ENCODE data around the gene PSEN2. TPM values are rescaled to one million over a fixed set of nuclear protein-coding genes. Genes with fewer than 3 reads are reported as not detected.

Gene PSEN2
- polyA plus RNA-seq, 4 donors = 8.9 to 20.3 (median 17.3) TPM

- DNase-seq (ENCODE audit: low read depth in 4 of 4, low spot score in 3 of 4) = no peak
Measured at GRCh38 chr1:226884966-226885820, 14.8 kb downstream of the PSEN2 start.

DNA sequence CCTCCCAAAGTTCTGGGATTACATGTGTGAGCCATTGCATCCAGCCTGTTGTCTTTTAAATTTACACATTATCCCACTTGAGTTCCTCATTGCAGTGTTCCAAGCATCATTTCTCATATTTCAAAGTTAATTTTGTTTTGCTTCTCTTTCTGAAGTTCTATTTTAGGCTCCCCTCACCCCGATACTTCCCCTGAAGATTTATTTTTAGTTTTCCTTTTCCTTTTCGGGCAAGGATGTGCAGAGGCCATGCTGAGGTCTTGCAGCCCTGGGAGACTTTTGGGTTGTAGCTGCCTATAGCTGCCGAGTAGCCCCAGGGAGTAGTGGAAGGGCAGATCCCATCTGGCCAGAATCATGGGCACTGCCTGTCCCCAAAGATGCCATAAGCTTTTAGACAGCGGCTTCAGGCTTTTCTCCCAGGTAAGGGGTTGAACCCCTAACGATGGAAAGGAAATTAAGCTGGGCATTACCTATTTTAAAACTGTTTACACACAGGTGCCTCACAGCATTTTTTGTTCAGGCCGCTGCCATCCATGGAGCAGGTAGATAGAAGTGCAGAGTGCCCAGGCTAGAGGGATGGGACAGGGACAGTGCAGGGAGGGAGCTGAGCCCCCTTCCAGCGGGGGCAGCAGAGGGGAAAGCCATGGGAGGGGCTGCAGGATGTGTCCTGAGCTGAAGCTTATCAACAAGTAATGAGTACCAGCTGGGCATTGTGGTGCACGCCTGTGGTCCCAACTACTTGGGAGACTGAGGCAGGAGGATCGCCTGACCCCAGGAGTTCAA lies 15.9 kb downstream of the PSEN2 start:
- no peak for DNase-seq (ENCODE audit: low read depth in 4 of 4, low spot score in 3 of 4)

GRCh38 chr1:226887006-226887405 lies 16.6 kb downstream of the PSEN2 start:
- no peak for DNase-seq (ENCODE audit: low read depth in 4 of 4, low spot score in 3 of 4)

- DNase-seq (ENCODE audit: low read depth in 4 of 4, low spot score in 3 of 4) = no peak
Measured at GRCh38 chr1:226888021-226888420, 17.6 kb downstream of the PSEN2 start.

- no peak for DNase-seq (ENCODE audit: low read depth in 4 of 4, low spot score in 3 of 4)
Measured at GRCh38 chr1:226888816-226889215, 18.4 kb downstream of the PSEN2 start.

GRCh38 chr1:226889616-226890330 lies 19.4 kb downstream of the PSEN2 start:
- no peak for DNase-seq (ENCODE audit: low read depth in 4 of 4, low spot score in 3 of 4)

DNA sequence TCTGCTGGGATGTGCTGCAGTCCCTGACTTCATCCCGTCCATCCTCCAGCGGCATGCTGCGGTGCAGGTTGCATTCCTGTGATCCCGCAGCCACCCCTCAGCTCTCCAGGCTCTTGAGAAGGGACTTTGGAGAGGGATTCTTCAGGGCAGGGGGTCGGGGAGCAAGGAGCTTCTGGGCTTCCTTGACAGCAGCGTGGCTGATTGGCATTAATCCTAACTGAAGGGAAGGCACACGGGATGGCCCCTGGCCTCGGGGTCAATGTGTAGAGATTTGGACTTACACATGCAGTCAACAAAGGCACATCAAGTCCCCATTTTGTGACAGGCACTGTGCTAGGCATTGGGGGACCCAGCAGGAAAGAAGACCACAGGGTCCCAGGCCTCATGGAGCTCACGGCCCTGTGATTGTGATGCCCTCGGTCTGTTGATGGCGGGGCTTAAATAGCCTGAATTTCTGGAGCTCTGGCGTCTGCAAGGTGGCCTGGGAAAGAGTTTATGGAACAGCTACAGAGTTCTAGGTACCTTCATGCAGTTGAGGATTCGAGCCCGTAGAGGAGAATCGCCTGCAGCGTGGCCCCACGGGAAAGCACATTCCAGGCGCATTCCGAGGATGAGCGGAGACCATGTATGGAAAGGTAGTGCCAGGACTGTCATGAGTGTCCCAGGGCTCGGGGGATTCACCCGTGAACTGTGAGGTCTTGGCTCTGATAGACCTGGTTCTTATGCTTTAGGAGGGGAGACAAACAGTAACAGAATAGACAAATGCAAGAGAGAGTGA lies 20.1 kb downstream of the PSEN2 start:
- DNase-seq (ENCODE audit: low read depth in 4 of 4, low spot score in 3 of 4) = no peak

- DNase-seq (ENCODE audit: low read depth in 4 of 4, low spot score in 3 of 4) = no peak
Measured at GRCh38 chr1:226891346-226891745, 20.9 kb downstream of the PSEN2 start.

GRCh38 chr1:226891846-226892523 lies 21.6 kb downstream of the PSEN2 start:
- no peak for DNase-seq (ENCODE audit: low read depth in 4 of 4, low spot score in 3 of 4)

- DNase-seq (ENCODE audit: low read depth in 4 of 4, low spot score in 3 of 4) = no peak
Measured at GRCh38 chr1:226892524-226892875, 22.1 kb downstream of the PSEN2 start.

DNA sequence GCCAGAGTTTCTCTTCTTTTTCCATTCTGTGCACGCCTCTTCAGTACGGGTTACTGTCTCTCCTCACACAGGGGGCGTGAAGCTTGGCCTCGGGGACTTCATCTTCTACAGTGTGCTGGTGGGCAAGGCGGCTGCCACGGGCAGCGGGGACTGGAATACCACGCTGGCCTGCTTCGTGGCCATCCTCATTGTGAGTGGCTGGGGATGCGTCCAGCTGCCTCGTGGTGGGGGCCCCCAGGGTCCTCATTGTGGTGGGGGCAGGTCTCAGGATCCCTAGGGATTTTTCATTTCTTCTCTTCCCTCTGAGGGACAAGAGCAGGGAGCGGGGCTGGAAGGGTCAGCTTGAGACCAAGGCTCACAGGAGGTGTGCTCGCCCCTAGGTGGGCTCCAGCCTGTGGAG lies 23.5 kb downstream of the PSEN2 start:
- DNase-seq (ENCODE audit: low read depth in 4 of 4, low spot score in 3 of 4) = no peak

GRCh38 chr1:226894826-226895225 lies 24.4 kb downstream of the PSEN2 start:
- no peak for DNase-seq (ENCODE audit: low read depth in 4 of 4, low spot score in 3 of 4)

GRCh38 chr1:226895644-226896043 lies 25.2 kb downstream of the PSEN2 start:
- no peak for DNase-seq (ENCODE audit: low read depth in 4 of 4, low spot score in 3 of 4)

DNA sequence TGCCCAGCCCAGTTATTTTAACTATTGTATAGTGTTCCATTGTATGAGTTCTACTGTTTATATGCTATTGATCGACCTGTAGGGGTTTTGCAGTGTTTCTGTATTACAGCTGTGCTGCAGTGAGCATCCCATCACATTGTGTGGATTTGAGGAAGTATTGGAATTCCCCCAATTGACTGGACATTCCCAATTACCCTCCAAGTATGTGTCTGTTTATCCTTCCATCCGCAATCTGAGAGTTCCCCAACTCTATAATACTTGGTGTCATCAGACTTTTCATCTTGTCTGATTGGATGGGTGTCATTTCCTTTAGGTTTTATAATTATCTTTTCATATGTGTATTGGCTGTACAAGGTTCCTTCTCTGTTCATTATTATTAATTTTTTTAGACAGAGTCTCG lies 27.8 kb downstream of the PSEN2 start:
- DNase-seq (ENCODE audit: low read depth in 4 of 4, low spot score in 3 of 4) = no peak

GRCh38 chr1:226901421-226901820 lies 31.0 kb downstream of the PSEN2 start:
- DNase-seq (ENCODE audit: low read depth in 4 of 4, low spot score in 3 of 4) = no peak

- no peak for DNase-seq (ENCODE audit: low read depth in 4 of 4, low spot score in 3 of 4)
Measured at GRCh38 chr1:226902601-226903000, 32.2 kb downstream of the PSEN2 start.

- peak; percentile 42 to 59 (median 50) for DNase-seq (ENCODE audit: low read depth in 4 of 4, low spot score in 3 of 4)
Measured at GRCh38 chr1:226903819-226904716, 33.7 kb downstream of the PSEN2 start.

DNA sequence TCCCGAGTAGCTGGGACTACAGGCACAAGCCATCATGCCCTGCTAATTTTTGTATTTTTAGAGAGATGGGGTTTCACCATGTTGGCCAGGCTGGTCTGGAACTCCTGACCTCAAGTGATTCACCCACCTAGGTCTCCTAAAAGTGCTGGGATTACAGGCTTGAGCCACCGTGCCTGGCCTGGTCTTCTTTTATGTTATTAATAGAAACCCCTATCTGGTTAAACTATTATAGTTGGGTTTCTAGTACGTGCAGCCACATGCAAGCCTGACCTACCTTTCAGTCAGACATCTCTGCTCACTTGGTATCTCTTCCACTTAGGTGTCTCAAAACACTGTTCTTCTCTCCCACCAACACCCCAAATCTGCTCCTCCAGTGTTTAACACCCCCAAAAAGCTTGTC lies 34.4 kb downstream of the PSEN2 start:
- no peak for DNase-seq (ENCODE audit: low read depth in 4 of 4, low spot score in 3 of 4)

DNA sequence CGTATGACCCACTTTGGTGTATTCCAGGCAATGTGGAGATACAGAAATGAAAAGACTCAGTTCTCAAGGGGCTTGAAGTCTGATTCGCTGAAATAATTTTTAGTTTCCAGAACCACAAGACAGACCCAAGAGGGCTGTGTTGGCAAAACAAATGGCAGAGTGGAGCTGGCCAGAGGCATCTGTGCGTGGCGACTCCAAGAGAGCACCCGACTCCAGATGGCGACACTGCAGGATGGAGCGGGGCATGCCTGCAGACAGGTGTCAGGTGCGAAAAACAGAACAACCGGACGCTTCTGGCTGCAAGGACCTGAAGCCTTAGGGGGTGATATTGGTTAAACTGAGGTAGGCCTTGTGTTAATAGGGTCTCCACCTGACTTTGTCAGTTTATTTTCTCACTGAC lies 38.0 kb downstream of the PSEN2 start:
- DNase-seq (ENCODE audit: low read depth in 4 of 4, low spot score in 3 of 4) = no peak

All from left renal pelvis (tissue), 4 donors.